ENCODE data around the gene KCNA5.

KCNA5 gene

GRCh38 chr12:5033883-5034282 lies 9.8 kb upstream of the KCNA5 start:
- no peak overlapping the region for H3K4me3 ChIP-seq (ENCODE audit: low read depth, low read length)
- TF ChIP-seq, protein P1, sequence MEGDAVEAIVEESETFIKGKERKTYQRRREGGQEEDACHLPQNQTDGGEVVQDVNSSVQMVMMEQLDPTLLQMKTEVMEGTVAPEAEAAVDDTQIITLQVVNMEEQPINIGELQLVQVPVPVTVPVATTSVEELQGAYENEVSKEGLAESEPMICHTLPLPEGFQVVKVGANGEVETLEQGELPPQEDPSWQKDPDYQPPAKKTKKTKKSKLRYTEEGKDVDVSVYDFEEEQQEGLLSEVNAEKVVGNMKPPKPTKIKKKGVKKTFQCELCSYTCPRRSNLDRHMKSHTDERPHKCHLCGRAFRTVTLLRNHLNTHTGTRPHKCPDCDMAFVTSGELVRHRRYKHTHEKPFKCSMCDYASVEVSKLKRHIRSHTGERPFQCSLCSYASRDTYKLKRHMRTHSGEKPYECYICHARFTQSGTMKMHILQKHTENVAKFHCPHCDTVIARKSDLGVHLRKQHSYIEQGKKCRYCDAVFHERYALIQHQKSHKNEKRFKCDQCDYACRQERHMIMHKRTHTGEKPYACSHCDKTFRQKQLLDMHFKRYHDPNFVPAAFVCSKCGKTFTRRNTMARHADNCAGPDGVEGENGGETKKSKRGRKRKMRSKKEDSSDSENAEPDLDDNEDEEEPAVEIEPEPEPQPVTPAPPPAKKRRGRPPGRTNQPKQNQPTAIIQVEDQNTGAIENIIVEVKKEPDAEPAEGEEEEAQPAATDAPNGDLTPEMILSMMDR (conservative IDR thresholded peaks at IDR 0.05; ENCODE audit: low read depth, low read length) = no peak
- no peak for DNase-seq (ENCODE audit: low read depth)

GRCh38 chr12:5034603-5035002 lies 9.1 kb upstream of the KCNA5 start:
- H3K4me3 ChIP-seq (ENCODE audit: low read depth, low read length) = no peak overlapping the region
- TF ChIP-seq, protein P1 (conservative IDR thresholded peaks at IDR 0.05; ENCODE audit: low read depth, low read length) = no peak
- DNase-seq (ENCODE audit: low read depth) = no peak

GRCh38 chr12:5035618-5036017 lies 8.1 kb upstream of the KCNA5 start:
- H3K4me3 ChIP-seq (ENCODE audit: low read depth, low read length) = no peak overlapping the region
- no peak for DNase-seq (ENCODE audit: low read depth)
- TF ChIP-seq, protein P1 (conservative IDR thresholded peaks at IDR 0.05; ENCODE audit: low read depth, low read length) = no peak

- DNase-seq (ENCODE audit: low read depth) = no peak
- no peak overlapping the region for H3K4me3 ChIP-seq (ENCODE audit: low read depth, low read length)
- TF ChIP-seq, protein P1 (conservative IDR thresholded peaks at IDR 0.05; ENCODE audit: low read depth, low read length) = no peak
These were observed 7.6 kb upstream of the KCNA5 start for GRCh38 chr12:5036031-5036430.

DNA sequence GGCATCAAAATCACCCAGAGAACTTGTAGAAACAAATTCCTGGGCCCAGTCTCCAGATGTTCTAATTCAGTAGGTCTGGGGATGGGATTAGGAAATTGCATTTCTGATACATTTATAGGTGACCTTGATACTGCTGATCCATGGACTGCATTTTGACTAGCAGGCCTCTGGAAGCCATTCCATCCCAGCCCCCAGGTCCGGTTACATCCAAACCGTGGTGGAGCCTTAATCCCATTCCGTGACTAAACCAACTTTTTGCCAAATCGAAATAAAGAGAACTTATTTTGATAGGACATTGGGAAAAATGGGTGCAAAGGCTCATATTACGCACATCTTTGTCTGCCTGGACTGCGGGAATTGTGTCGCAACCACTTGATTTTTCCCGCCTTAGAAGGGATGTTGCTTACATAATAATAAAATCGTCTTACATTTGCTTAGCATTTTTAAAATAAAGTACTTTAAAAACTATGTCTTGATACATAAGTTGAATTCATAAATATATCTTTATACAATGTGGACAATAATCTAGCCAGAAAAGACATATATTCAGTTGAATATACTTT lies 5.8 kb upstream of the KCNA5 start:
- H3K4me3 ChIP-seq (ENCODE audit: low read depth, low read length) = no peak overlapping the region
- no peak for DNase-seq (ENCODE audit: low read depth)
- TF ChIP-seq, protein P1 (conservative IDR thresholded peaks at IDR 0.05; ENCODE audit: low read depth, low read length) = no peak

- DNase-seq (ENCODE audit: low read depth) = no peak
- TF ChIP-seq, protein P1 (conservative IDR thresholded peaks at IDR 0.05; ENCODE audit: low read depth, low read length) = no peak
- no peak overlapping the region for H3K4me3 ChIP-seq (ENCODE audit: low read depth, low read length)
These were observed 4.8 kb upstream of the KCNA5 start for GRCh38 chr12:5038781-5039311.

GRCh38 chr12:5039815-5040214 lies 3.9 kb upstream of the KCNA5 start:
- TF ChIP-seq, protein P1 (conservative IDR thresholded peaks at IDR 0.05; ENCODE audit: low read depth, low read length) = no peak
- no peak overlapping the region for H3K4me3 ChIP-seq (ENCODE audit: low read depth, low read length)
- DNase-seq (ENCODE audit: low read depth) = no peak

All from choroid plexus epithelial cell (primary cell).